K562 (cell line): Measurements from ENCODE around the gene CACNB2. TPM values are rescaled to one million over a fixed set of nuclear protein-coding genes. Genes with fewer than 3 reads are reported as not detected.

Experiments
- HNRNPLL ChIP-seq: fragments of 200-400 bp; formaldehyde crosslinking; IDR thresholded peaks from 2 replicates; pipeline ENCODE4 v1.6.1; 2017; ENCODE audit warnings: low read length, low read depth, mild to moderate bottlenecking; ENCODE audit not compliant: poor library complexity, severe bottlenecking
- SMARCC2 ChIP-seq: fragments of 450-650 bp; IDR thresholded peaks from 2 replicates; pipeline ENCODE4 v1.6.1; 2017; ENCODE audit warnings: antibody characterized with exemption, moderate library complexity, mild to moderate bottlenecking, low read depth
- TGIF2 ChIP-seq: sonication (generic); formaldehyde crosslinking; IDR thresholded peaks from 2 replicates; pipeline ENCODE4 v1.8.1; 2022; ENCODE audit warnings: mild to moderate bottlenecking, missing genetic modification reagents, moderate library complexity
- ZFP36 ChIP-seq: fragments of 150-350 bp; IDR thresholded peaks from 2 replicates; pipeline ENCODE4 v1.6.1; 2018; ENCODE audit warnings: low read length, low read depth; ENCODE audit not compliant: partially characterized antibody
- ZNF140 ChIP-seq: fragments of 250-450 bp; sonication (Bioruptor Pico); IDR thresholded peaks from 2 replicates; pipeline ENCODE4 v1.8.0; 2021; ENCODE audit warnings: moderate library complexity, mild to moderate bottlenecking, inconsistent platforms
- ZNF197 ChIP-seq: fragments of 200-800 bp; sonication (Bioruptor generic); IDR thresholded peaks from 2 replicates; pipeline ENCODE4 v1.6.1; 2016; ENCODE audit warnings: low read depth, missing genetic modification characterization, missing compliant biosample characterization
- polyA plus RNA-seq, 8 experiments: library from polyadenylated mRNA; depleted of rRNA in 4 of 8; stranded (reverse) in 5 of 8; unstranded in 3 of 8; fragments of >200 nt; fragmentation: Nextera tagmentation in 2 of 8; fragmentation: Illumina TruSeq in 1 of 8; extraction: Ambion mirVana in 2 of 8; extraction: Trizol in 1 of 8; gene quantifications; 2 replicates each; pipeline versions ENCODE4 v1.2.1 to v1.2.3, GENCODE V29; 2011 to 2014; ENCODE audit warnings: inconsistent platforms in 1 of 8, missing spikeins in 1 of 8
- total RNA-seq, 7 experiments: library from RNA; depleted of rRNA in 6 of 7; stranded (reverse); fragments of >200 nt in 6 of 7; fragmentation: Illumina TruSeq in 2 of 7; extraction: Trizol in 2 of 7; gene quantifications; 2 replicates each; pipeline versions ENCODE4 v1.2.1 to v1.2.3, GENCODE V29; 2011 to 2021; ENCODE audit warnings: low replicate concordance in 1 of 7
- TF ChIP-seq, protein P1 (sequence below): fragments of 250-450 bp; sonication (Bioruptor Pico); IDR thresholded peaks from 2 replicates; pipeline ENCODE4 v1.4.0; 2020
- TF ChIP-seq, protein P2 (sequence below), 2 experiments: fragments of 200-800 bp in 1 of 2; sonication (Bioruptor generic) in 1 of 2; sonication (generic) in 1 of 2; formaldehyde crosslinking in 1 of 2; IDR thresholded peaks in 1 of 2; conservative IDR thresholded peaks in 1 of 2; 2 replicates each; pipeline versions ENCODE4 v1.5.0 to v1.6.1; 2016 to 2020; ENCODE audit warnings: missing compliant biosample characterization in 1 of 2, missing genetic modification characterization in 1 of 2, missing genetic modification reagents in 1 of 2

CACNB2 gene
- total and polyA plus RNA-seq, 9 of the 15 experiments (the other 6 are each of a cell fraction or from before 2014, with no cell fraction given): 1.8 to 2.2 TPM; not detected in 7

DNA sequence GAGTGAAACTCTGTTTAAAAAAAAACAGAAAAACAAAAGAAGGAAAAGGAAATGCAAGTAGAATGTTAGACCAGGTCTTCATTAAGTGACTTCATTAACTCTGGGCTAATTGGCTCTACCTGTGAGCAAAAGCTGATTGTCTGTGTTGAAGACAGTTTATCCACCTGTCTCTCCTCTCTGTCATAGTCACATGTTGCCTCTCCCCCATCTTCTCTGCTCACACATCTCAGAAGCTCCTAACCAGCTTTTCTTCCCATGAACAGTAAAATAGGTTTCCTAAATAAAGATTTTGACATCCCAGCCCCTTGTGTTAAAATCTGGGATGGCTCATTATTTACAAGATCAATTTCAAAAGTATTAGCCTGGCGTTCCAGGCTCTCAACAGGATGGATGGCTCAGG lies 222.7 kb downstream of the CACNB2 start (continued):
- TF ChIP-seq, protein P1, sequence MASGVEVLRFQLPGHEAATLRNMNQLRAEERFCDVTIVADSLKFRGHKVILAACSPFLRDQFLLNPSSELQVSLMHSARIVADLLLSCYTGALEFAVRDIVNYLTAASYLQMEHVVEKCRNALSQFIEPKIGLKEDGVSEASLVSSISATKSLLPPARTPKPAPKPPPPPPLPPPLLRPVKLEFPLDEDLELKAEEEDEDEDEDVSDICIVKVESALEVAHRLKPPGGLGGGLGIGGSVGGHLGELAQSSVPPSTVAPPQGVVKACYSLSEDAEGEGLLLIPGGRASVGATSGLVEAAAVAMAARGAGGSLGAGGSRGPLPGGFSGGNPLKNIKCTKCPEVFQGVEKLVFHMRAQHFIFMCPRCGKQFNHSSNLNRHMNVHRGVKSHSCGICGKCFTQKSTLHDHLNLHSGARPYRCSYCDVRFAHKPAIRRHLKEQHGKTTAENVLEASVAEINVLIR (CRISPR knock-in tag): no peak
- TF ChIP-seq ZNF197 (CRISPR knock-in tag) (no peak), TGIF2 (CRISPR knock-in tag) (no peak), ZFP36 (no peak), ZNF140 (CRISPR knock-in tag) (no peak), HNRNPLL (no peak), SMARCC2 (no peak)
- TF ChIP-seq, protein P2, sequence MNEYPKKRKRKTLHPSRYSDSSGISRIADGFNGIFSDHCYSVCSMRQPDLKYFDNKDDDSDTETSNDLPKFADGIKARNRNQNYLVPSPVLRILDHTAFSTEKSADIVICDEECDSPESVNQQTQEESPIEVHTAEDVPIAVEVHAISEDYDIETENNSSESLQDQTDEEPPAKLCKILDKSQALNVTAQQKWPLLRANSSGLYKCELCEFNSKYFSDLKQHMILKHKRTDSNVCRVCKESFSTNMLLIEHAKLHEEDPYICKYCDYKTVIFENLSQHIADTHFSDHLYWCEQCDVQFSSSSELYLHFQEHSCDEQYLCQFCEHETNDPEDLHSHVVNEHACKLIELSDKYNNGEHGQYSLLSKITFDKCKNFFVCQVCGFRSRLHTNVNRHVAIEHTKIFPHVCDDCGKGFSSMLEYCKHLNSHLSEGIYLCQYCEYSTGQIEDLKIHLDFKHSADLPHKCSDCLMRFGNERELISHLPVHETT (CRISPR knock-in tag; conservative IDR thresholded peaks at IDR 0.05 in 1 of 2, IDR thresholded peaks at IDR 0.05 in 1 of 2): no peak
